DND-41 (cell line): ENCODE data around the gene POU3F2.

Source experiments
- ATAC-seq: fragments of 200-7000 bp; cut with Tn5 transposase; 3 replicates; pipeline ENCODE4 v1.9.1; 2021; ENCODE audit warnings: low read depth; ENCODE audit not compliant: insufficient read depth
- DNase-seq: peaks from one replicate; pipeline ENCODE4 v3.0.0-alpha.2; 2020
- H2AFZ ChIP-seq: 2 replicates; pipeline ENCODE4 v1.6.0; 2012; ENCODE audit warnings: low read depth, low read length
- H3K27ac ChIP-seq: 2 replicates; pipeline ENCODE4 v1.5.1; 2012; ENCODE audit warnings: low read length, inconsistent platforms
- H3K27me3 ChIP-seq: fragments of 200-600 bp; sonication (generic); 2 replicates; pipeline ENCODE4 v1.6.0; 2012; ENCODE audit warnings: low read length, mild to moderate bottlenecking, inconsistent platforms; ENCODE audit not compliant: insufficient read depth, poor library complexity
- H3K36me3 ChIP-seq: 2 replicates; pipeline ENCODE4 v1.5.1; 2012; ENCODE audit warnings: low read length, inconsistent platforms; ENCODE audit not compliant: insufficient read depth
- H3K4me1 ChIP-seq: 2 replicates; pipeline ENCODE4 v1.5.1; 2012; ENCODE audit warnings: mild to moderate bottlenecking, low read length; ENCODE audit not compliant: insufficient read depth
- H3K4me2 ChIP-seq: 2 replicates; pipeline ENCODE4 v1.6.0; 2012; ENCODE audit warnings: mild to moderate bottlenecking, moderate library complexity, low read length, inconsistent platforms; ENCODE audit not compliant: insufficient read depth
- H3K4me3 ChIP-seq, 2 experiments: fragments of 200-600 bp in 1 of 2; shearing (Covaris generic) in 1 of 2; 2 replicates each; pipeline ENCODE4 v1.5.1; 2012 to 2016; ENCODE audit warnings: inconsistent platforms in 2 of 2, low read length in 2 of 2, mild to moderate bottlenecking in 2 of 2, low read depth in 1 of 2, moderate library complexity in 1 of 2
- H3K79me2 ChIP-seq: 2 replicates; pipeline ENCODE4 v1.6.0; 2012; ENCODE audit warnings: low read length, inconsistent platforms; ENCODE audit not compliant: insufficient read depth
- H3K9ac ChIP-seq: 2 replicates; pipeline ENCODE4 v1.6.0; 2012; ENCODE audit warnings: low read depth, mild to moderate bottlenecking, inconsistent platforms, low read length, moderate library complexity
- H3K9me3 ChIP-seq: 2 replicates; pipeline ENCODE4 v1.5.1; 2012; ENCODE audit warnings: low read length, moderate library complexity, mild to moderate bottlenecking, inconsistent platforms; ENCODE audit not compliant: insufficient read depth, severe bottlenecking
- H4K20me1 ChIP-seq: 2 replicates; pipeline ENCODE4 v1.6.0; 2012; ENCODE audit warnings: low read length; ENCODE audit not compliant: insufficient read depth
- EZH2 ChIP-seq: IDR thresholded peaks from 3 replicates; pipeline ENCODE4 v1.6.1; 2012; ENCODE audit warnings: borderline replicate concordance, low read depth, mild to moderate bottlenecking, moderate library complexity, low read length, inconsistent platforms; ENCODE audit not compliant: severe bottlenecking
- TF ChIP-seq, protein P1 (sequence below): IDR thresholded peaks from 2 replicates; pipeline ENCODE4 v1.5.1; 2012; ENCODE audit warnings: borderline replicate concordance, low read length, moderate library complexity, mild to moderate bottlenecking; ENCODE audit not compliant: poor library complexity, severe bottlenecking; ENCODE audit errors: extremely low read depth

Gene POU3F2

DNA sequence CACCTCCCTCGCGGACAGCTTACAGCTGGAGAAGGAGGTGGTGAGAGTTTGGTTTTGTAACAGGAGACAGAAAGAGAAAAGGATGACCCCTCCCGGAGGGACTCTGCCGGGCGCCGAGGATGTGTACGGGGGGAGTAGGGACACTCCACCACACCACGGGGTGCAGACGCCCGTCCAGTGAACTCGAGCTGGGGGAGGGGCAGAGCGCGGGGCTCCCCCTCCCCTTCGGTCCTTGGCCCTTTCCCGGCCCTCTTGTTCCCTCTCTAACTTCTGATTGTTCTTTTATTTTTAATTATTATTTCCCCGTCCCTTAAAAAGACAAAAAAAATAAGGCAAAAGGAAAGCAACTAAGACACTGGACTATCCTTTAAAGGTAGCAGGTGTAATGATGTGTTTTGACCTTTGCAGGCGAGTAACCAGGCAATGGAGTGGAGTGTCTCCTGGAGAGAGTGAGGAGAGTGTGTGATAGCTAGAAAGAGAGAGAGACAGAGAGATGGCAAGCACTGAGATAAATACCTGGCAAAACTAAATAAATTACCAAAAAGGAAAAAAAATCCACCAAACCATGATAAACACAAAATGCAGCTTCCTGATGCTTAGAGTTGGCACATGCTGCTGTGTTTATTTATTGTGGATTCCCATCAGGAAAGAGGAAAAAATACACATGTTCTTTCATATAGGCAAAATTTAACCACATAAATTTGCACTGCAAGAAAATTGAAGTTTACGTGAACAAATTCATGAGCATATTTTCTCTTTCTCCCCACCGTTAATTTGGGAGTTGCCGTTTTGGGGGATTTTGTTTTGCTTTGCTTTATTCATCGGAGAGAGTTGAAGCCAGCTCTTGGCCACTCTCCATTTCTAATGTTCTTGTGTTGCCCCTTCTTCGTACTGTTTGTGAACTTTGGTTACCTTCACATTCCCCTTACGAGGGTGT, 1.9 kb downstream of the POU3F2 start:
- H3K4me3 ChIP-seq, result no peak overlapping the region
- no peak overlapping the region for H3K4me2 ChIP-seq
- peaks cover 9% of the 10 kb centered on the region for H3K4me1 ChIP-seq
- H3K79me2 ChIP-seq, result no peaks in the 10 kb centered on the region
- no peak for TF ChIP-seq EZH2
- TF ChIP-seq, protein P1, sequence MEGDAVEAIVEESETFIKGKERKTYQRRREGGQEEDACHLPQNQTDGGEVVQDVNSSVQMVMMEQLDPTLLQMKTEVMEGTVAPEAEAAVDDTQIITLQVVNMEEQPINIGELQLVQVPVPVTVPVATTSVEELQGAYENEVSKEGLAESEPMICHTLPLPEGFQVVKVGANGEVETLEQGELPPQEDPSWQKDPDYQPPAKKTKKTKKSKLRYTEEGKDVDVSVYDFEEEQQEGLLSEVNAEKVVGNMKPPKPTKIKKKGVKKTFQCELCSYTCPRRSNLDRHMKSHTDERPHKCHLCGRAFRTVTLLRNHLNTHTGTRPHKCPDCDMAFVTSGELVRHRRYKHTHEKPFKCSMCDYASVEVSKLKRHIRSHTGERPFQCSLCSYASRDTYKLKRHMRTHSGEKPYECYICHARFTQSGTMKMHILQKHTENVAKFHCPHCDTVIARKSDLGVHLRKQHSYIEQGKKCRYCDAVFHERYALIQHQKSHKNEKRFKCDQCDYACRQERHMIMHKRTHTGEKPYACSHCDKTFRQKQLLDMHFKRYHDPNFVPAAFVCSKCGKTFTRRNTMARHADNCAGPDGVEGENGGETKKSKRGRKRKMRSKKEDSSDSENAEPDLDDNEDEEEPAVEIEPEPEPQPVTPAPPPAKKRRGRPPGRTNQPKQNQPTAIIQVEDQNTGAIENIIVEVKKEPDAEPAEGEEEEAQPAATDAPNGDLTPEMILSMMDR, result no peak
- H3K27ac ChIP-seq, result no peak overlapping the region
- H3K9ac ChIP-seq, result no peak overlapping the region
- DNase-seq (no peak), ATAC-seq (no peak)
- no peak overlapping the region for H2AFZ ChIP-seq
- no peaks in the 10 kb centered on the region for H3K9me3 ChIP-seq
- no peaks in the 10 kb centered on the region for H4K20me1 ChIP-seq
- no peaks in the 10 kb centered on the region for H3K27me3 ChIP-seq
- H3K36me3 ChIP-seq, result no peaks in the 10 kb centered on the region

DNA sequence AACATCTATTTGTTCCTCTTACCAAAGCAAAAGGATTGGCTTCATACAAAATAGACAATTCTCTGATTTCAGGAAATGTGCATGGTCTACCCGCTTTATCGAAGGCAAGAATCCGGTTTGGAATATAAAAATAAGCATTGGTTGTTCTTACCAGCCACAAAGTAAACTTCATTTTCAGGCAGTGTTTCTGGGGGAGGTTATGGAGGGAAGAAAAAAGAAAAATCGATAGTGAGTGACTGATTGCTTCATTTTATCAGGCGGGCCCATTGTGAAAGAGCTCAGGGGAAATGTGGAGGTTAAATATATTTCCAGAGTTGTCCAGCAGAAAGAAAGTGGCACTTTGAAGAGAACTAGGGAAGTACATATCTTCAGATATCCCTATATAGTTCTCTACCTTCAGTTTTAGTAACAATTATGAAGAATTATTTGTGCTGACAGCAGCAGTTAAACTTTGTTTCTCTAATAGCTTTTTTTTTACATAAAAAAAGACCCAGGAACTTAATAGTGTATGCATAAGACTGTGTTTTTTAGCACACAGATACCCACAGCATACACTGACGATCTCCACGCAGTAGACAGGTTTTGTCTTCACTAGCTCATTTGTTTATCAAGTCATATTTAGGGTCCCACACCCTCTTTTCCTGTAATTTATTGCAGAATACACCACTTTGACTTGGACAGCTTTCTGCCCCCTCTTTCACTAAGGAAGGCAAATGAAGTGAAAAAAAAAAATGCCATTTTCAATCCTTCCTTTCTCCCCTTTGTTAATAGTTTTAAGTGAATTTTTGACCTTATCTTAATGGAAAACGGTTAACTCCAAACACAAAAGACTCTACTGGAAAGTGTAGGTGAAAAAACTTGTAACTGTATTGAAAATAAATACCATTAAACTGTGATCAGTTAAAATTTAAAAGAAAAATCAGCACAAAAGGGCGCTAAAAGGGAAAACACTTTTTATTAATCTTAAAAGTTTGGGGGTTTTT, 2.9 kb downstream of the POU3F2 start:
- Histone ChIP-seq H3K4me3 (no peak overlapping the region), H4K20me1 (no peaks in the 10 kb centered on the region), H2AFZ (no peak overlapping the region), H3K4me1 (peaks cover 9% of the 10 kb centered on the region), H3K27ac (no peak overlapping the region), H3K4me2 (no peak overlapping the region), H3K79me2 (no peaks in the 10 kb centered on the region), H3K9me3 (no peaks in the 10 kb centered on the region), H3K9ac (no peak overlapping the region), H3K36me3 (no peaks in the 10 kb centered on the region), H3K27me3 (no peaks in the 10 kb centered on the region)
- no peak for TF ChIP-seq EZH2
- TF ChIP-seq, protein P1, result no peak
- DNase-seq (no peak), ATAC-seq (no peak)

DNA sequence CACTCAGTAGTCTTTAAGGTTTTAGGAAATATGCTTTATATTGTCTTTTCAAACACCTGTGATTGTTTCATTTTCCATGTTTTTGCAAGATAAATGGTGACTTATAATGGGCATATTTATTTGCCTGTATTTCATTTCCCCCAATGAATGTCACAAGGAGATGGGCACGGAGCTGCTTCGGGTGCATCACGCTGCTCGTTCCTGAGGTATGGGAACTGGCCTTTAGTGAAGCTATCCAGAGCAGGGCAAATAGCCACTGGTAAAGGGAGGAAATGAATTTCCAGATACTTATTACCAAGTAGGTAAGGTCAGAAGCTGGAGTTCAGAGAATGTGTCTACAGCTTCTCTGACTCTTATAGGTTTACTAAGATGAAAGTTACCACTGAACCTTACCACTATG, 3.7 kb downstream of the POU3F2 start:
- no peaks in the 10 kb centered on the region for H3K36me3 ChIP-seq
- ATAC-seq (no peak), DNase-seq (no peak)
- peaks cover 9% of the 10 kb centered on the region for H3K4me1 ChIP-seq
- H3K4me2 ChIP-seq, result no peak overlapping the region
- H3K27ac ChIP-seq, result no peak overlapping the region
- H2AFZ ChIP-seq, result no peak overlapping the region
- H3K79me2 ChIP-seq, result no peaks in the 10 kb centered on the region
- H3K9ac ChIP-seq, result no peak overlapping the region
- TF ChIP-seq, protein P1, result no peak
- TF ChIP-seq EZH2, result no peak
- no peaks in the 10 kb centered on the region for H3K9me3 ChIP-seq
- H3K27me3 ChIP-seq, result no peaks in the 10 kb centered on the region
- H4K20me1 ChIP-seq, result no peaks in the 10 kb centered on the region
- H3K4me3 ChIP-seq, result no peak overlapping the region
